ENCODE results near the gene AOC3.

DNA sequence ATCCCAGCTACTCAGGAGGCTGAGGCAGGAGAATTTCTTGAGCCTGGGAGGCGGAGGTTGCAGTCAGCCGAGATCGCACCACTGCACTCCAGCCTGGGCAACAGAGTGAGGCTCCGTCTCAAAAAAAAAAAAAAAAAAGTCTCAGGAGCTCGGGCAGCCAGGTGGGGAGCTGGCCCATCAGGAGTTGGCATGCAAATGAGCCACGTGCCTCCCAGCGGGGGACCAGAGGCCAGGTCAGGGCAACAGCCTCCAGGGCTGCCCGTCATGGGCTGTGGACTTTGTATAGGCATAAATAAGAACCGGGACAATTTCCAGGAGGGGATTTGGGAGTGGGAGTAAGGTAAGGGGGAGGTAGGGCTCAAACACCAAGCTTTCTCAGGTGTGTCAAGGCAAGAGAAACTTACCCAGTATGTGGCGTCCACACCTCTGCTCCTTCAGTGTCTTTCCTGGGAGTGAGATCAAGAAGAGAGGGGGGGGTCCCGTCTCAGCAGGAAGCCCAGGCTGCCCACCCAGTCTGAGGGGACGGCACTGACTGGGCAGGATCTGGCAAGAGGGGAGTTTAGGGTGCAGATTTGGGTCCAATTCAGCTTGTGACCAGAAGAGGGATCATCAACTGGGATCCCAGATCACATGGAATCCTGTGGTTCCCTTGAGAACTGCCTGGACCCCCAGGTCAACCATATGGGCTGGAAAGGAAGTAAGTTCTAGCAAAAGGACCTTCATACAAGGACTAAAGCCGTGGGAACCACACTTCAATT is 27.3 kb downstream of the AOC3 start:
- no peak for TF ChIP-seq POLR2A (IDR thresholded peaks at IDR 0.05)
- TF ChIP-seq POLR2AphosphoS5 (IDR thresholded peaks at IDR 0.05): no peak
